ENCODE measurements around the gene TMEM235.

Gene TMEM235

DNA sequence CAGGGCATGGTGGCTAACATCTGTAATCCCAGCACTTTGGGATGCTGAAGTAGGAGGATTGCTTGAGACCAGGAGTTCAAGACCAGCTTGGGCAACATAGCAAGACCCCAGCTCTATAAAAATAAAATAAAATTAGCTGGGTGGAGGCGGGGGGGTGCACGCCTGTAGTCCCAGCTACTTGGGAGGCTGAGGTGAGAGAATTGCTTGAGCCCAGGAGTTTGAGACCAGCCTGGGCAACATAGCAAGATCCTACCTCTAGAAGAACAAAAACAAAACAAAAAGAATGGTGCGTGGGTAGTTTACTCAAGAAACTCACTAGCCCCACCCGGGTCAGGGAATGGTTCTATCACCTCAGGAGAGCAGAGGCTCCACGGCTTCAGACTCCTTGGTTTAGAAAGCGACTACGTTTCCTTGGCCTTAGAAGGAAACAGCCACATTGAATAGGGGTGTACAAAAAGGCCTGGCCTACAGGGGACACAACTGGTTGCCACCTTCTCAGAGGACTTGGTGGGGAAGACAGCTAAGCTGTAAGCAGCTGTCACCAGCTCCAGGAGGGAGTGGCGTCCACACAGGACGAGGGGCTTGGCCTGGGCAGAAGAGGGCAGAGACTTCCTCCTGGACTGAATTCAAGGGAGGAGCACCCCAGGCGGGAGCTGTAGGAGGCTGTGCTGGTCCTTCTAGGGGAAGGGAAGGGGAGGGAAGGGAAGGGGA lies 45.3 kb upstream of the TMEM235 start:
- Histone ChIP-seq H3K4me1 (ENCODE audit: control insufficient read depth in 1 of 2, insufficient read depth in 1 of 2, low read depth in 1 of 2, low read length in 1 of 2) (peaks cover 14% of the 10 kb centered on the region in 2 experiments), H3K9me3 (no peaks in the 10 kb centered on the region), H3K27me3 (no peaks in the 10 kb centered on the region), H3K4me3 (ENCODE audit: low read depth in 1 of 2, low read length in 1 of 2) (peak overlapping the region; percentile 63 to 77), H3K27ac (peak overlapping the region; percentile 60), H3K36me3 (no peaks in the 10 kb centered on the region)
- TF ChIP-seq, protein P1, sequence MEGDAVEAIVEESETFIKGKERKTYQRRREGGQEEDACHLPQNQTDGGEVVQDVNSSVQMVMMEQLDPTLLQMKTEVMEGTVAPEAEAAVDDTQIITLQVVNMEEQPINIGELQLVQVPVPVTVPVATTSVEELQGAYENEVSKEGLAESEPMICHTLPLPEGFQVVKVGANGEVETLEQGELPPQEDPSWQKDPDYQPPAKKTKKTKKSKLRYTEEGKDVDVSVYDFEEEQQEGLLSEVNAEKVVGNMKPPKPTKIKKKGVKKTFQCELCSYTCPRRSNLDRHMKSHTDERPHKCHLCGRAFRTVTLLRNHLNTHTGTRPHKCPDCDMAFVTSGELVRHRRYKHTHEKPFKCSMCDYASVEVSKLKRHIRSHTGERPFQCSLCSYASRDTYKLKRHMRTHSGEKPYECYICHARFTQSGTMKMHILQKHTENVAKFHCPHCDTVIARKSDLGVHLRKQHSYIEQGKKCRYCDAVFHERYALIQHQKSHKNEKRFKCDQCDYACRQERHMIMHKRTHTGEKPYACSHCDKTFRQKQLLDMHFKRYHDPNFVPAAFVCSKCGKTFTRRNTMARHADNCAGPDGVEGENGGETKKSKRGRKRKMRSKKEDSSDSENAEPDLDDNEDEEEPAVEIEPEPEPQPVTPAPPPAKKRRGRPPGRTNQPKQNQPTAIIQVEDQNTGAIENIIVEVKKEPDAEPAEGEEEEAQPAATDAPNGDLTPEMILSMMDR (IDR thresholded peaks at IDR 0.05) = no peak

DNA sequence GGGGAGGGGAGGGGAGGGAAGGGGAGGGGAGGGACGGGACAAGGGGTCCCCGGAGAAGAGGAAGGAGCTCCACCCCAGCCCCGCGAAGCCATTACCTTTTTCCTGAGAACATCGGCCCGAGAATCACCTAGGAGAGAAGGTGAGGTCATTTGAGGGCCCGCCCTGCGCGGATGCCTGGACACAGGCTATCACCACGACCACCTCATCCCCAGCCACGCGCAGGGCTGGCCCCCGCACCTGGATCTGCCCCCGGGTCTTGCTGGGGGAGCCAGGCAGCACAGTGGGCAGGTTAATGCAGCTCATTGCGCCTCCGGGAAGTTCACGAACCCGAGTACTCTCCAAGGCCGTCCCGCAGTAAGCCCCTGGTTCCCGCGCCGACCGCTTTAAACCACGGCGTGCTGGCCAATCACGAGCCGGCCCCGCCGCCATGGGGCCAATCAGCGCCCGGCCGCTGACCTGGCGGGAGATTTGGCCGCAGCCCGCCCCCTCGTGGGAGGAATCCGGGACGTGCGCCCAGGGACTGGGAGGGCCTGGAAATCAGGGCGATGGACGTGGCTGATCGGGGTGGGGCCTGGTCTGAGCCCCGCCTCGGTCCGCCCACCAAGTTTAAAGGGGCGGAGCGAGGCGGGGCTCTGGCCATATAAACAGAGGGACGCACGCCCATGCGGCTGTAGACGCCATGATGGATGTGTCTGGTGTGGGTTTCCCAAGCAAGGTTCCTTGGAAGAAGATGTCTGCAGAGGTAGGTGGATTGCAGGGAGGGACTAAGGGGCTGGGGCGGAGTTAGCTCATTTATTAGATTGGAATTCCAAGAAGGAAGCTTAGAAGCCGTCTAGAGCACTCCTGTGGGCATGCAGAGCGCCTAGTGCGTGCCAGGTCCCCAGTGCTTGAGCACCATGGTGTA lies 44.5 kb upstream of the TMEM235 start, which contains the start of the genes AFMID and TK1:
Gene AFMID, plus strand, starts transcription at position 671 of the 904 bp plus-strand sequence. Its CDS starts 9 bp downstream, at position 680.
Gene TK1, minus strand, starts transcription at position 361 of the 904 bp plus-strand sequence. Its CDS starts 58 bp downstream, at position 303.
- no peaks in the 10 kb centered on the region for H3K27me3 ChIP-seq
- peak within 1 kb of the TSS; percentile 63 to 77 for H3K4me3 ChIP-seq (ENCODE audit: low read depth in 1 of 2, low read length in 1 of 2)
- H3K27ac ChIP-seq = peak within 1 kb of the TSS; percentile 60
- H3K36me3 ChIP-seq = no peaks in the 10 kb centered on the region
- H3K4me1 ChIP-seq (ENCODE audit: control insufficient read depth in 1 of 2, insufficient read depth in 1 of 2, low read depth in 1 of 2, low read length in 1 of 2) = peaks cover 14% of the 10 kb centered on the region in 2 experiments
- H3K9me3 ChIP-seq = no peaks in the 10 kb centered on the region
- TF ChIP-seq, protein P1 (IDR thresholded peaks at IDR 0.05) = no peak

DNA sequence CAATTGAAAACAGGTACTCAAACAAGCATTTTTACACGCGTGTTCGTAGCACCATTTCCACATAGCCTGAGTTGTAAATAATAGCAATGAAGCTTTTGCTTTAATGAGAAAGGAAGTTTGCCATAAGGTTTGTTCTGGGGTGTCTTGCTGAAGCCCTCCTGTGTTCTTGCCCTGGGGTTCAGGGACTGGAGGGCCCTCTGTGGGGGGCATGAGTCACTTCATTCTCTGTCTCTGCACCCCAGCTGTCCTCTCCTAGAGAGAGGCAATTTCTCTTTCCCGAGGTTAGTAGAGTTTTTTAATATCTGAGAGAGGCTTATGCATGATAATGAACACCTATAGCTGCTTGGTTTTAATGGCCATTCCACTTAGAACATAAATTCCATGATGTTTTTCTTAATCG lies 34.7 kb upstream of the TMEM235 start:
- Histone ChIP-seq H3K27me3 (no peaks in the 10 kb centered on the region), H3K4me1 (ENCODE audit: control insufficient read depth in 1 of 2, insufficient read depth in 1 of 2, low read depth in 1 of 2, low read length in 1 of 2) (peaks cover 20 to 23% of the 10 kb centered on the region in 2 experiments)

DNA sequence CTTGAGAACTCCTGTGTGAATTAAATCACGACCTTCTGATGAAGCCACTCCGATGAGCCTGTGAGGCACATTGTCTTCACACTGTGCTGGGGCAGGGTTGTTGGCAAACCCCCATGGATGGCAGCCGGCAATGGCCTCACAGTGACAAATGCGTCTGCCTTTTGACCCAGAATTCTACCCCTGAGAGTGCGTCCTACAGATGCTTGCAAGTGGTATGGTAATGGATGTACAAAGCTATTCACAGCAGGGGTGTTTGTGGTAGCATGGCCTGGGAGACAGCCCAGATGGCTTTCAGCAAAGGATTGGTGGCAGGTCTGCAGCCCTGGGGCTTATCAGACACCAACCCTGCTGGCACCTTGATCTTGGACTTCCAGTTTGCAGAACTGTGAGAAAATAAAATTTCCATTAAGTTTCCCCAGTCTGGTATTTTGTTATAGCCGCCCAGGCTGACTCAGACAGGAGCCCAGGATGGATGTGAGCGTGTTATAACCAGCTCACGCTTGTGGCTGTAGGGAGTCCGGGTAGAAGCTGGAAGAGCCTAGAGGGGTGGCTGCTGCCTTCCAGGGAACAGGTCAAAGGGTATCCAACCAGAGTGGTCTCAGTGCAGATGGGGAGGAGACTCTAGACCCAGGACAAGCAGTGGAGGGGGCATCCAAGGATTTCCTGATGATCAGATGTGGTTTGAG lies 34.1 kb upstream of the TMEM235 start:
- Histone ChIP-seq H3K4me1 (ENCODE audit: control insufficient read depth in 1 of 2, insufficient read depth in 1 of 2, low read depth in 1 of 2, low read length in 1 of 2) (peaks cover 20 to 23% of the 10 kb centered on the region in 2 experiments), H3K4me3 (ENCODE audit: low read depth in 1 of 2, low read length in 1 of 2) (no peak overlapping the region), H3K36me3 (no peaks in the 10 kb centered on the region), H3K27ac (peak overlapping the region; percentile 97), H3K9me3 (no peaks in the 10 kb centered on the region), H3K27me3 (no peaks in the 10 kb centered on the region)
- TF ChIP-seq, protein P1 (IDR thresholded peaks at IDR 0.05) = no peak

More for the DNA sequence above, 34.7 kb upstream of the TMEM235 start:
- Histone ChIP-seq H3K27ac (peak overlapping the region; percentile 97), H3K4me3 (ENCODE audit: low read depth in 1 of 2, low read length in 1 of 2) (no peak overlapping the region), H3K9me3 (no peaks in the 10 kb centered on the region), H3K36me3 (no peaks in the 10 kb centered on the region)
- TF ChIP-seq, protein P1 (IDR thresholded peaks at IDR 0.05) = no peak

DNA sequence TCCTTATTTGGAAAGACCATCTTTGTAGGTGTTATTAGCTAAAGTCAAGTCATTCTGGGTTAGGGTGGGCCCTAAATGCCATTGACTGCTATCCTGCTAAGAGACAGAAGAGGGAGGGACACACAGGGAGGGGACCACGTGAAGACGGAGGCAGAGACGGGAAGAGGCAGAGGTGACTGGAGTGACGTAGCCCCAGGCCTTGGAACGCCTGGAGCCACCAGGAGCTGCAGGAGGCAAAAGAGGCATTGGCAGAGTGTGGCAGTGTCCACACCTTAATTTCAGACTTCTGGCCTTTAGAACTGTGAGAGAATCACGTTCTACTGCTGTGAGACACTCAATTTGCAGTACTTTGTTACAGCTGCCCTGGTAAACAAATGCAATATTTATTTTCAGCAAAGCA lies 31.0 kb upstream of the TMEM235 start:
- Histone ChIP-seq H3K27ac (peak overlapping the region; percentile 97), H3K36me3 (no peaks in the 10 kb centered on the region)
- TF ChIP-seq, protein P1 (IDR thresholded peaks at IDR 0.05) = no peak

More for the DNA sequence above, 31.0 kb upstream of the TMEM235 start:
- Histone ChIP-seq H3K4me3 (ENCODE audit: low read depth in 1 of 2, low read length in 1 of 2) (no peak overlapping the region), H3K4me1 (ENCODE audit: control insufficient read depth in 1 of 2, insufficient read depth in 1 of 2, low read depth in 1 of 2, low read length in 1 of 2) (peaks cover 20 to 23% of the 10 kb centered on the region in 2 experiments), H3K9me3 (no peaks in the 10 kb centered on the region), H3K27me3 (no peaks in the 10 kb centered on the region)
